GM19324 (cell line): ENCODE results near the gene ASPG.

Experiments used
- ATAC-seq: cut with Tn5 transposase; IDR thresholded peaks from one replicate; pipeline ENCODE4 v1.9.1; 2021; ENCODE audit warnings: mild to moderate bottlenecking, moderate library complexity; ENCODE audit not compliant: unreplicated experiment, low FRiP score

ASPG gene

DNA sequence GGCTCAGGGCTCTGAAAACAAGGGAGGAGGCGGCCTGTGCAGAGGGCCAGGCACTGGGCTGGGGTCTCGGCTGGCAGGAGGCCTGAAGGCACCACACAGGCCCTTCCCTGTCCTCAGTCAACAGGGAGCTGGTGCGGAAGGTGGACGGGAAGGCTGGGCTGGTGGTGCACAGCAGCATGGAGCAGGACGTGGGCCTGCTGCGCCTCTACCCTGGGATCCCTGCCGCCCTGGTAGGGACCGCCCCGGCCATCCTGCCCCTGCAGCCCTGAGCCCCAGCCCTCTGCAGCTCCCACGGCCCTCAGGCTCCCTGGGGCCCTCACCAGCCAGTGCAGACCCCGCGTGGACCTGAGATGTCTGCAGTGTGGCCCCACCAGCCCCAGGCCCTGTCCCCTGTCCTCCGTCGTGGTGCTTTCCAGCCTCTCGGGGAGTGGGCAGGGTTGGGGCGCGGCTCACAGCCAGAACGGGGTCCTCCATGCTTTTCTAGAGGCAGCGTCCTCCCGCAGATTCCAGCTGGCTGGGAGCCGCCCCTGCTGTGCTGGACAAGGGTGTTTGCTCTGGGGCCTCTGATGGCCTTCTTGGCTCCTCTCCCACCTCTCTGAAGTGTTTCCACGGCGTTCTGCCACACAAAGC, 18.1 kb downstream of the ASPG start:
- ATAC-seq, result no peak

DNA sequence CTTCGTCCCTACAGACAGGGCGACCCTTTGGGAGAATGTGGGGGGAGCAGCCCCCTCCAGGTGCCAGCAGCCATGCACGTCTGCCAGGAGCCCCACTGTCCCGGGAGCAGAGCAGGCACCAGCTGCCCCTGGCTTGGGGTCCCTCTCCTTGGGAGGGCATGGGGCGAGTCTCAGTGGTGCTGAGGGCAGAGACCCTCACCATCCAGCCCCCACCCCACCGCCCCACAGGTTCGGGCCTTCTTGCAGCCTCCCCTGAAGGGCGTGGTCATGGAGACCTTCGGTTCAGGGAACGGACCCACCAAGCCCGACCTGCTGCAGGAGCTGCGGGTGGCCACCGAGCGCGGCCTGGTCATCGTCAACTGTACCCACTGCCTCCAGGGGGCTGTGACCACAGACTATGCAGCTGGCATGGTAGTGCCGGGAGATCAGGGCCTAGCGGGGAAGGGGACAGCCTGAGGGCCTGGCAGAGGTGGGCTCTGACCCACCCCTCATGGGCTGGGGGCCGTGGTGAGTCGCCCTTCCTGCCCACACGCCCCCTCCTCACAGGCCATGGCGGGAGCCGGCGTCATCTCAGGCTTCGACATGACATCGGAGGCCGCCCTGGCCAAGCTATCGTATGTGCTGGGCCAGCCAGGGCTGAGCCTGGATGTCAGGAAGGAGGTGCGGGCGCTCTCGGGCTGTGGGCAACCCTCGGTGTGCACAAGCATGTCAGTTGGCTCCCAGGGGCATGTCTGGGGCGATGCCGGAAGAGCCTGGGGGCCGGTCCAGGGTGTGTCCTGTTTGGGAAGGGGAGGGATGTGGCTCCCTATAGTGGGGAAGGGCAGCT, 18.8 kb downstream of the ASPG start:
- ATAC-seq, result no peak

GRCh38 chr14:104105071-104105821, 19.7 kb downstream of the ASPG start:
- no peak for ATAC-seq

GRCh38 chr14:104105822-104106470, 20.4 kb downstream of the ASPG start:
- no peak for ATAC-seq

- no peak for ATAC-seq
These were observed 21.0 kb downstream of the ASPG start for GRCh38 chr14:104106471-104106991.

DNA sequence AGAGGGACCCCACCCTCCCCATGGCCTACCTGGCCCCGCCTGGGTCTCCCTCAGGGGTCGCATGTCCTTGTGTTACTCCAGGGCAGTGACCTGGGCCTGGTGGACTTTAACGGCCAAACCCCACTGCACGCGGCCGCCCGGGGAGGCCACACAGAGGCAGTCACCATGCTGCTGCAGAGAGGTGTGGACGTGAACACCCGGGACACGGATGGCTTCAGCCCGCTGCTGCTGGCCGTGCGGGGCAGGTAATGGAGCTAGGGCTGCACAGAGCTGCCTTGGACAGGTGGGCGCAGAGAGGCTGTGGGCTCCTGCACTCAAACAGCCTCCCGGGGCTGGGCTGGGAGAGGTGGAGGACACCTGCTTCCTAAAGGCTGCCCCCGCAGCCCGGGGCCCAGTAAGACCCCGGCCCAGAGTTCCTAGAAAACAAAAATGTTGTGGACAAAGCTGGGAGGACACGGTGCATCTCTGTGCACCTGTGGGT, 21.6 kb downstream of the ASPG start:
- ATAC-seq, result no peak

DNA sequence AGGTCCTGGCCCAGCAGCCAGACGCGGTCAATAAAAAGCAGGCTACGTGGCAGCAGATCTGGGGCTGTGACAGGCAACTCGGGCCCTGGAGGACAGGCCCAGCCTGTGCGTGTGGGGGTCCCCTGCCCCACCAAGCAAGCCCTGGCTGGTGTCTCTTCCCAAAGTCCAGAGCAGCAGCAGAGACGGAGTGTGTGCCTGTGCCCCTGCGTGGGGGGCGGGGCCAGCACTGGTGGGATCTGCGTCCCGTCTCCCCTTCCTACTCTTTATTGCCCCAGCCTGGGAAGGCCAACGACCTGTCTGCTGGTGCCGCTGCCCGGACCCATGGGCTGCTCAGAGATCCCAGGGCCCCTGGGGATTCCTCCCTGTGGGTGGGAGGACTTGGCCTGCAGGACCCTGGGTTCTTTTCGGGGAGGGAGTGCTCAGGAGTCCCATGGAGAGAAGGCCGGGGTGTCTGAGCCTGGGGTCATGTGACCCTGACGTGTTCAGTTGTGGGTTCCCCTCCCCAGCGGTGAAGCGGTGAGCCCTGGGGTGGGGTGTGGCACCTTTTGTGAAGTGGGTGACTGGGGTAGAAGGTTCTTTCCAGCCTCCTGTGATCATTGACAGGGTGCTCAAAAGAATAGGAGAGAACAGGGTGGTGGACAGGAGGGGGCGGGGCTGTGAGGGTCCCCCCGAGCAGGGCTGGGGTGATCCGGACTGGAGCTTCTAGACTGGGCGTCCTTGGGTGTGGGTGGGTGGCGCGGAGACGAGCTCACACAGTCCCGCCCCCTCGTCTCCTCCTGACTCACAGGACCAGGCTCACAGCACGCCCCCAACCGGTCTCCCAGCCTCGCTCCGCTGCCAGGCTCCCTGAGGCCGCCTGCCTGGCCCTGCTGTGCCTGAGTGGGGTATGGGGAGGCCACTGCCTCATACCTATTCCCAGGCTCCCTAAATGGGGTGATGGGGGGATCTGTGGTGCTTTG, 22.4 kb downstream of the ASPG start:
- ATAC-seq, result no peak

GRCh38 chr14:104108570-104109541, 23.4 kb downstream of the ASPG start:
- no peak for ATAC-seq

DNA sequence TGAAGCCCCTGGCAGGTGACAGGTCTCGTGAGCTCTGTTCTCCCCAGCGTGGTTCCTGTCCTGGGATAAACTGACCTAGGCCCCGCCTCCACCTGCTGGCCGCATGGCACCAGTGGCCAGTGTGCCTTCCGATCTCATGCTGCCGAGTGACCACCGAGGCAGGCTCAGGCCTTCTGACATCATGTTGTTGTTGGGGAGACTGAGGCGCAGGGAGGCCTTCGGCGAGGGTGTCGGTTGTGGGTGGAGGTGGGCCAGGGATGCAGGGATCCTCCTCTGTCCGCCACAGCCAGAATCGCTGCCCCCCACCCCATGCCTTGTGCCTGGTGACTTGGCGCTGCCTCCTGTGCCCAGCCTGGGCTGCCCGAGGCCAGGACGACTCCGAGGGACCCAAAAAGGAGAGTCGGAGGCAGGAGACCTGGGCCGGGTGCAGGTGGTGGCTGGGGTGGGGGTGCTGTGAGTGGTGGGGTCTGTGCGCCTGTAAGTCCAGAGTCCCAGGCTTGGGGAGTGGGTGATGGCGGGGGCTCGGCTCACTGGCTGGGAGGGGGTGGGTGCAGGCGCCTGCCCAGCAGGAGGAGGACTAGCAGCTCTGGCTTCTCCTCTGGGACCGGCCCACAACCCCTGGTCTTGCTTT, 24.3 kb downstream of the ASPG start:
- no peak for ATAC-seq

- no peak for ATAC-seq
These were observed 25.1 kb downstream of the ASPG start for GRCh38 chr14:104110491-104111209.

DNA sequence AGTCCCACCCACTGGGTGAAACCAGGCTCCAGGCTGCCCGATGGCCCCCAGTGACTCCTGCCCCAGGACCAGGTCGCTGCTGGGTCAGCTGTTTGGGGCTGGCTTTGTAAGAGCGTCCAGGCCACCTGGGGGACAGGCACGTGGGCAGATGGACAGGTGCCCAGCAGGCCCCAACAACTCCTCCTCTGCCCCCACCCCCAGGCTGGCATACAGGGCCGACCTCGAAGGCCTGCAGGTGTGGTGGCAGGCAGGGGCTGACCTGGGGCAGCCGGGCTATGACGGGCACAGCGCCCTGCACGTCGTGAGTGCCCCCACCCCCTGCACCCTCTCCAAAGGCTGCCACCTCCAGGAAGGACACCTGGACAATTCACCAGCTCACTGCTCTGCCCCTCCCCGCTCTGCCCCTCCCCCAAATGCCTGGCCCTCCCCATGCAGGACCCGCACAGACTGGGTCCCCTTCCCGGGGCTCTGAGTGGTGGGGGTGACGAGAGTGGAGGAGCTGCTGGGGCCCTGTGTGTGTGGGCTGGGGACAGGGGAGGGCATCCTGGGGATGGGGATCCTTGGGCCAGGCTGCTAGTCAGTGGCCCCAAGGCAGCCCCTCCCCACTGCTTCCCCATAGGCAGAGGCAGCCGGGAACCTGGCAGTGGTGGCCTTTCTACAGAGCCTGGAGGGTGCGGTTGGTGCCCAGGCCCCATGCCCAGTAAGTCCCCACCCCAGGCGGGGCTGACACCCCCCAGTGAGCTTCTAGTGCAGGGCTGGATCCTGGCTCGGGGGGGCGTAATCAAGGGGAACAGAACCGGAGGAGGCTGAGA, 26.0 kb downstream of the ASPG start:
- ATAC-seq, result no peak

- no peak for ATAC-seq
These were observed 26.6 kb downstream of the ASPG start for GRCh38 chr14:104112113-104112505.

GRCh38 chr14:104112609-104113571, 27.4 kb downstream of the ASPG start:
- ATAC-seq, result no peak

GRCh38 chr14:104113631-104114420, 28.3 kb downstream of the ASPG start:
- no peak for ATAC-seq
